ENCODE results near the gene FHIT. TPM values are rescaled to one million over a fixed set of nuclear protein-coding genes. Genes with fewer than 3 reads are reported as not detected.

Gene FHIT
- total and polyA plus RNA-seq, 4 donors = 6.9 to 16.5 (median 9.9) TPM

GRCh38 chr3:61117045-61117898, 134.0 kb downstream of the FHIT start:
- Histone ChIP-seq H3K27me3 (ENCODE audit: control insufficient read depth, insufficient read depth, low read length) (no peaks in the 10 kb centered on the region), H3K4me1 (ENCODE audit: control insufficient read depth, insufficient read depth, low read length) (no peaks in the 10 kb centered on the region), H3K4me3 (ENCODE audit: low read depth, low read length) (no peak overlapping the region), H3K9me3 (ENCODE audit: control insufficient read depth, insufficient read depth, low read length) (no peaks in the 10 kb centered on the region), H3K36me3 (ENCODE audit: control insufficient read depth, insufficient read depth, low read length) (no peaks in the 10 kb centered on the region), H3K27ac (ENCODE audit: low read depth, low read length) (no peak overlapping the region)
- 60% methylated on average over 1 of the region's 7 CpGs for WGBS (ENCODE audit: insufficient coverage)
- DNase-seq (ENCODE audit: low read depth in 4 of 6, low spot score in 6 of 6) = no peak

DNA sequence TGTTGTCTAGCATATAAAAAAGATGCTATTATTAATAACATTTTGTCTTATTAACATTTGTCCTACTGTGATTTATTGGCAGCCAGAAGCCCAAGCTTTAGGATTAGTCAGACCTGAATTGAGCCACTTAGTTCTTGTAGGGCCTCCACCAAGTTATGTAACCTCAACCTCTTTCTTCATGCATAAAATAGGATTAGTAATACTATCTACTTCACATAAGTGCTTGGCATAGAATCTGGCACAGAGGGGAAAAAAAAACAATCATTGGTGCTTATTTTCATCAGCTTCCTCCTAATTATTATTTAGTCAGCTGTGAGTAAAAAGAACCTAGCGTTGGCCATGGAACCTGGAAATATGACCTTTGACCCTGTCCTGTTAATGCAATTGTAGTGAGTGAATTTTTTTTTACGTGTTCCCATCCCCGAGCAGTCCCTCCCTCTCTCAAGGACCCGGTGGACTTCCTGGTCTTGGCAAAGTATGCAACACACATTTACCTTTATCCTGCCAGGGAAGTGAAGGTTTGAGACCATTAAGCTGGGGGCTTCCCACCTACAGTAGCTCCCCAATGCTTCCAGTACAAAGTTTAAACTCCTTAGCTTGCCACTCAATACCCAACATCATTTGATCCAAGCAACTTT, 136.8 kb downstream of the FHIT start:
- Histone ChIP-seq H3K4me3 (ENCODE audit: low read depth, low read length) (no peak overlapping the region), H3K27ac (ENCODE audit: low read depth, low read length) (no peak overlapping the region), H3K9me3 (ENCODE audit: control insufficient read depth, insufficient read depth, low read length) (no peaks in the 10 kb centered on the region), H3K4me1 (ENCODE audit: control insufficient read depth, insufficient read depth, low read length) (no peaks in the 10 kb centered on the region), H3K27me3 (ENCODE audit: control insufficient read depth, insufficient read depth, low read length) (no peaks in the 10 kb centered on the region), H3K36me3 (ENCODE audit: control insufficient read depth, insufficient read depth, low read length) (no peaks in the 10 kb centered on the region)
- 83% methylated on average over 1 of the region's 4 CpGs for WGBS (ENCODE audit: insufficient coverage)
- DNase-seq (ENCODE audit: low read depth in 4 of 6, low spot score in 6 of 6) = no peak

DNA sequence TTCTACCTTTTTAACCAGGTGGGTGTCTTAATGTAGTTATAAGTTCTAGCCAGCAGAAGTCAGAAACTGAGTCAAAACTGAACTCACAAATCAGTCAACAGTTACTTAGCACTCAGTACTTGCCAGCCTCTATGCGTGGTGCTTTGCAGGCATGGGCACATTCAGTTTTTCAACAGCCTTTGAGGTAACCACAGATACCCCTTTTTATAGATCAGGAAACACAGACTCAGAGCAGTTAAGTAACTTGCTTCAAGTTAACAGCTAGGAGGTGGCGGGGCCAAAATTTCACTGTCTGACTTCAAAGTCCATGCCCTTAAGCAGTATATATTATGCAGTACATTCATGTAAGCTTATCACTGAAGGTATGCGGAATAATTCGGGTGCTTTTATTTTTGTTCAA, 139.4 kb downstream of the FHIT start:
- Histone ChIP-seq H3K27me3 (ENCODE audit: control insufficient read depth, insufficient read depth, low read length) (no peaks in the 10 kb centered on the region), H3K27ac (ENCODE audit: low read depth, low read length) (no peak overlapping the region), H3K36me3 (ENCODE audit: control insufficient read depth, insufficient read depth, low read length) (no peaks in the 10 kb centered on the region), H3K9me3 (ENCODE audit: control insufficient read depth, insufficient read depth, low read length) (no peaks in the 10 kb centered on the region), H3K4me1 (ENCODE audit: control insufficient read depth, insufficient read depth, low read length) (no peaks in the 10 kb centered on the region), H3K4me3 (ENCODE audit: low read depth, low read length) (no peak overlapping the region)
- DNase-seq (ENCODE audit: low read depth in 4 of 6, low spot score in 6 of 6) = no peak
- WGBS (ENCODE audit: insufficient coverage) = 89% methylated on average over 1 of the region's 4 CpGs

GRCh38 chr3:61110576-61110975, 140.7 kb downstream of the FHIT start:
- no peaks in the 10 kb centered on the region for H3K4me1 ChIP-seq (ENCODE audit: control insufficient read depth, insufficient read depth, low read length)
- no peaks in the 10 kb centered on the region for H3K9me3 ChIP-seq (ENCODE audit: control insufficient read depth, insufficient read depth, low read length)
- WGBS (ENCODE audit: insufficient coverage) = 92% methylated on average over 2 of the region's 2 CpGs
- no peaks in the 10 kb centered on the region for H3K27me3 ChIP-seq (ENCODE audit: control insufficient read depth, insufficient read depth, low read length)
- DNase-seq (ENCODE audit: low read depth in 4 of 6, low spot score in 6 of 6) = no peak
- H3K27ac ChIP-seq (ENCODE audit: low read depth, low read length) = no peak overlapping the region
- H3K36me3 ChIP-seq (ENCODE audit: control insufficient read depth, insufficient read depth, low read length) = no peaks in the 10 kb centered on the region
- no peak overlapping the region for H3K4me3 ChIP-seq (ENCODE audit: low read depth, low read length)

DNA sequence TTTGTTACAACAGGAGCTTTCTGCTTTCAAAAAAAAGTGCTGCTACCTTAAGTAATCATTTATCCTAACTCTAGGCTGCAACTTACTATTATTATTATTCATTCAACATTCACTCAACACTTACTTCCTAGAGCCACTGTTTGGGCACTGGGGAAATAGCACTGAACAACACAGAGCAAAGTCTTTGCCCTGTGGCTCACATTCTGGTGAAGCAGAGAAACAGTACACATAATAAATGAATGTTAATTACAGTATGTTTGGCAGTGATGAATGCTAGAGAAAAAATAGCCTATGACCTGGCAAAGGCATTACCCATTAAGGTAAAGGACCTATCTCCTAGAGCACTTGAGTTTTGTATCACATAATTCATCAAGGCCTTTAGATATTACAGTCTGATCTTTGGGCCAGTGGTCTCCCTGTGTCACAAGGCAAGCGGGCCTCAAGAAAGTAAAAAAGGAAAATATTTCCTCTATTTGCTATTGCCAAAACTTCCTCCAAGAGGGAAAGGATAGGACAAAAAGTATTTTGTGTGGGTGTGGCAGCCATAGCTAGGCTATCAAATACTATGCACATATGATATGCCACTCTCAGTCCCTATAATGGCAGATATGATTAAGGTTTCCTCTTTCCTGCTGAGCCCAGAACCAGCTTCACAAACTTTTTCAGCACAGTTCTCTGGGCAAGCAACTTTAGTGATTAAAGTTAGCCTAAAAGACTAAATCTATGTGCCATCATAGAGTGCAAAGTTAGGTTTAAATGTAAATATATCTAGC, 142.8 kb downstream of the FHIT start:
- Histone ChIP-seq H3K27me3 (ENCODE audit: control insufficient read depth, insufficient read depth, low read length) (no peaks in the 10 kb centered on the region), H3K4me3 (ENCODE audit: low read depth, low read length) (no peak overlapping the region), H3K9me3 (ENCODE audit: control insufficient read depth, insufficient read depth, low read length) (no peaks in the 10 kb centered on the region), H3K36me3 (ENCODE audit: control insufficient read depth, insufficient read depth, low read length) (no peaks in the 10 kb centered on the region), H3K4me1 (ENCODE audit: control insufficient read depth, insufficient read depth, low read length) (no peaks in the 10 kb centered on the region), H3K27ac (ENCODE audit: low read depth, low read length) (no peak overlapping the region)
- no CpG with 5 or more reads among the region's 1 CpG for WGBS (ENCODE audit: insufficient coverage)
- no peak for DNase-seq (ENCODE audit: low read depth in 4 of 6, low spot score in 6 of 6)

DNA sequence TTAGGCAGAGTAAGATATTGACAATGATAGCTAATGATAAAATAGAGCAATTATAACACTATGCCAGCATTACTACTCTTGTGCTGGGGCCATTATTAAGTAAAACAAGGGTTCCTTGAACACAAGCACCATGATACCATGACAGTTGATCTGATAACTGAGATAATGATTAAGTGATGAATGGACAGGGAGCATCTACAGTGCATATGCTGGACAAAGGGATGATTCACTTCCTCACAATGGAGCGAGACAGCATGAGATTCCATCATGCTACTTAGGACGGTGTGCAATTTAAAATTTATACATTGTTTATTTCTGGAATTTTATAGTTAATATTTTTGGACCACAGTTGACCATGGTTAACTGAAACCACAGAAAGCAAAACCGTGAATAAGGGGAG, 156.6 kb downstream of the FHIT start:
- no peak overlapping the region for H3K4me3 ChIP-seq (ENCODE audit: low read depth, low read length)
- DNase-seq (ENCODE audit: low read depth in 4 of 6, low spot score in 6 of 6) = no peak
- H3K27ac ChIP-seq (ENCODE audit: low read depth, low read length) = no peak overlapping the region
- no peaks in the 10 kb centered on the region for H3K27me3 ChIP-seq (ENCODE audit: control insufficient read depth, insufficient read depth, low read length)
- WGBS (ENCODE audit: insufficient coverage) = no CpG with 5 or more reads among the region's 3 CpGs
- H3K9me3 ChIP-seq (ENCODE audit: control insufficient read depth, insufficient read depth, low read length) = no peaks in the 10 kb centered on the region
- no peaks in the 10 kb centered on the region for H3K4me1 ChIP-seq (ENCODE audit: control insufficient read depth, insufficient read depth, low read length)
- no peaks in the 10 kb centered on the region for H3K36me3 ChIP-seq (ENCODE audit: control insufficient read depth, insufficient read depth, low read length)

- Histone ChIP-seq H3K27ac (ENCODE audit: low read depth, low read length) (no peak overlapping the region), H3K36me3 (ENCODE audit: control insufficient read depth, insufficient read depth, low read length) (no peaks in the 10 kb centered on the region), H3K4me3 (ENCODE audit: low read depth, low read length) (no peak overlapping the region), H3K4me1 (ENCODE audit: control insufficient read depth, insufficient read depth, low read length) (no peaks in the 10 kb centered on the region), H3K9me3 (ENCODE audit: control insufficient read depth, insufficient read depth, low read length) (no peaks in the 10 kb centered on the region), H3K27me3 (ENCODE audit: control insufficient read depth, insufficient read depth, low read length) (no peaks in the 10 kb centered on the region)
- DNase-seq (ENCODE audit: low read depth in 4 of 6, low spot score in 6 of 6) = peak in 1 of 6 donors; percentile 40
- WGBS (ENCODE audit: insufficient coverage) = 88% methylated on average over 2 of the region's 2 CpGs
Observed at GRCh38 chr3:61093364-61093763, 157.9 kb downstream of the FHIT start.

- Histone ChIP-seq H3K4me3 (ENCODE audit: low read depth, low read length) (no peak overlapping the region), H3K36me3 (ENCODE audit: control insufficient read depth, insufficient read depth, low read length) (no peaks in the 10 kb centered on the region), H3K27me3 (ENCODE audit: control insufficient read depth, insufficient read depth, low read length) (no peaks in the 10 kb centered on the region), H3K9me3 (ENCODE audit: control insufficient read depth, insufficient read depth, low read length) (no peaks in the 10 kb centered on the region), H3K4me1 (ENCODE audit: control insufficient read depth, insufficient read depth, low read length) (no peaks in the 10 kb centered on the region), H3K27ac (ENCODE audit: low read depth, low read length) (no peak overlapping the region)
- DNase-seq (ENCODE audit: low read depth in 4 of 6, low spot score in 6 of 6) = peak in 1 of 6 donors; percentile 7
- 60% methylated on average over 1 of the region's 4 CpGs for WGBS (ENCODE audit: insufficient coverage)
Observed at GRCh38 chr3:61092870-61093269, 158.4 kb downstream of the FHIT start.

DNA sequence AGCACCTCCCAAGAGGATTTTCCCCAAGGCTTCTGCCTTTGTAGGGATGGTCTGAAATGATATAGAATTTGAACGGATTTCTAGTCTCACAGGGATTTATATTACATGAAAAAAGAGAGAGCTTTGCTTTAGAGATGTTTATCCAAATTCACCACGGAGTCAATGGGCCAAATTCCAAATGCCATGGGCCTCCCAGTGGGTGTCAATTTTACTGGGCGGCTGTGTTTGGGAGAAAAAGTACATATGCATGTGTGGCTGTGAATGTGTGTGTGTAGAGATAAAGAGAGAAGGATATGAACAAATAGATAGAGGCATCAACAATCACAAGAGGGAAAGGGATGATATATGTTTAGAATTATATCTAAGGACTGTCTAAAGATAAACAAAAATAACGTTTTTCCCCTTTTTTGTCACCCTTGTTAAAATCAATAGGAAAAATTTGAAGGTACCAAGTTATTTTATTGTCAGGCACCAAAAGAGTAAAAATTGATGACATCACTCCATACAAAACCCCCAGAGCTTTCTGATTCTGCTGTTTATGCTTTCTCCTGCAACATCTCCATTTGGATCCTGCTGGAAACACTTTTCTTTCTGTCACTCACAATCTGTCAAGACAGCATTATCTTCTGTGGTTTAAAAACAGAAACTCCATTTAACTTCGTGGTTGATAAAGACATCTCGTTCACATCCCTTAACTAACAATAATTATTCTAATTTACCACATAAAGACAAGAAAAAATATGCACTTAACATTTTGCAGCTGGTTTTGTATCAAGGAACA, 160.7 kb downstream of the FHIT start:
- Histone ChIP-seq H3K27ac (ENCODE audit: low read depth, low read length) (no peak overlapping the region), H3K4me3 (ENCODE audit: low read depth, low read length) (no peak overlapping the region), H3K27me3 (ENCODE audit: control insufficient read depth, insufficient read depth, low read length) (no peaks in the 10 kb centered on the region), H3K4me1 (ENCODE audit: control insufficient read depth, insufficient read depth, low read length) (no peaks in the 10 kb centered on the region), H3K9me3 (ENCODE audit: control insufficient read depth, insufficient read depth, low read length) (no peaks in the 10 kb centered on the region), H3K36me3 (ENCODE audit: control insufficient read depth, insufficient read depth, low read length) (no peaks in the 10 kb centered on the region)
- WGBS (ENCODE audit: insufficient coverage) = 69% methylated on average over 3 of the region's 6 CpGs
- DNase-seq (ENCODE audit: low read depth in 4 of 6, low spot score in 6 of 6) = no peak

Data from spinal cord (tissue), 10 donors.